Renal cortical epithelial cell (primary cell): Measurements from ENCODE around the gene ADAMTS1. TPM values are rescaled to one million over a fixed set of nuclear protein-coding genes. Genes with fewer than 3 reads are reported as not detected.

Experiments used
- total RNA-seq: library from RNA; depleted of rRNA; stranded (reverse); fragments of >200 nt; gene quantifications from 2 replicates; pipeline ENCODE4 v1.2.3, GENCODE V29; 2014

Gene ADAMTS1
- total RNA-seq, 1 donor from 2014 or later = 216 TPM

Other genes with a start within 250 kb of the ADAMTS1 start
- gene ADAMTS5, start 121.7 kb upstream of the ADAMTS1 start, total RNA-seq = 12.5 and 63.1 TPM in 2 replicates